PC-3 (cell line): ENCODE measurements around the gene GPATCH3.

ENCODE experiments used
- CTCF ChIP-seq: fragments of 300-600 bp; sonication (generic); conservative IDR thresholded peaks from 2 replicates; pipeline ENCODE4 v1.5.1; 2017; ENCODE audit warnings: antibody characterized with exemption, low read depth, mild to moderate bottlenecking, low read length
- EZH2phosphoT487 ChIP-seq: fragments of 300-600 bp; sonication (generic); IDR thresholded peaks from 2 replicates; pipeline ENCODE4 v1.6.1; 2018; ENCODE audit warnings: mild to moderate bottlenecking, antibody characterized with exemption, low read length, borderline replicate concordance

DNA sequence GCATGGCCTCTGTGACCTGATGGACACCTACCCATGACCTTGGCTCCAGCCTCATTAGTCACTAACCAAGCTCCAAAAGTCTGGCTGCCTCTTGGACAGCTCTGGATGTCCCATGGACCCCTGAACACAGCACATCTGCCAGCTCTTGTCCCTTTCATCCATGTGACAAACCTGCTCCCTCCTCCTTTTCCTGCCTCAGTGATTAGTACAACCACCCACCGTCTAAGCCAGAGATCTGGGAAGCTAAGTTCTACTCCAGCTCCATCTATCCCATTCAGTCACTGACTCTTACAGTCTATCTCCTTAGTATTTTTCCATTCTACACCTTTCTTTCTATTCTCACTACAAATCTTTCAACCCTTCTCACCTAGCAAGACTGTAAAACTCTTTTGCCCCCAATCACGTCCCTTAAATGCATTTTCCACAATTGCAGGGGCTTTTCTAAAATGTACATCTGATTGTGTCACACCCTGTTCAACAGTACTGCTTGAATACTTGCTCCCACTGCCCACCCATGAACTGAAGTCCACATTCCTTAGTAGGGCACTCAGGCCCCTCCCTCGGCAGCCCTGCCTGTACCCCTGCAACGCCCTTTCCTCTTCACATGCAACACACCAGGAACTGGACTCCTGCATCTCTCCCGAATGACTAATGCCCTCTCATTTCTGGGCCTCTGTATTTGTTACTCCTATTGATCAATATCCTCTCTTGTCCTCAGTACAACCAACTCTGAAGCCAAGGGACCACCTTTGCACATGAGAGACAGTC lies 17.4 kb downstream of the GPATCH3 start:
- TF ChIP-seq CTCF = no peak
- no peak for TF ChIP-seq EZH2phosphoT487
